BLaER1 (cell line): ENCODE results near the gene STX8.
"Not testable (repeated sequence)": the region's sequence is repeated elsewhere in the genome, so short reads cannot be mapped to it uniquely, and the experiment has no call there.

Source experiments
- H3K27ac ChIP-seq: shearing (Covaris generic); formaldehyde crosslinking; 2 replicates; pipeline ENCODE4 v1.8.1; 2022
- H3K27me3 ChIP-seq: shearing (Covaris generic); formaldehyde crosslinking; 2 replicates; pipeline ENCODE4 v1.8.1; 2022
- H3K36me3 ChIP-seq: shearing (Covaris generic); formaldehyde crosslinking; 2 replicates; pipeline ENCODE4 v1.8.1; 2022
- H3K4me1 ChIP-seq: shearing (Covaris generic); formaldehyde crosslinking; 2 replicates; pipeline ENCODE4 v1.8.1; 2022
- H3K4me2 ChIP-seq: shearing (Covaris generic); formaldehyde crosslinking; 2 replicates; pipeline ENCODE4 v1.8.1; 2022
- H3K4me3 ChIP-seq: shearing (Covaris generic); formaldehyde crosslinking; 2 replicates; pipeline ENCODE4 v1.8.1; 2022
- H3K9ac ChIP-seq: shearing (Covaris generic); formaldehyde crosslinking; 2 replicates; pipeline ENCODE4 v1.8.1; 2022
- H3K9me3 ChIP-seq: shearing (Covaris generic); formaldehyde crosslinking; 2 replicates; pipeline ENCODE4 v1.8.1; 2022
- H4K20me1 ChIP-seq: shearing (Covaris generic); formaldehyde crosslinking; 2 replicates; pipeline ENCODE4 v1.8.1; 2022
- Cebpa-rat ChIP-seq: shearing (Covaris generic); IDR thresholded peaks from 2 replicates; pipeline ENCODE4 v1.8.1; 2022

The STX8 gene

DNA sequence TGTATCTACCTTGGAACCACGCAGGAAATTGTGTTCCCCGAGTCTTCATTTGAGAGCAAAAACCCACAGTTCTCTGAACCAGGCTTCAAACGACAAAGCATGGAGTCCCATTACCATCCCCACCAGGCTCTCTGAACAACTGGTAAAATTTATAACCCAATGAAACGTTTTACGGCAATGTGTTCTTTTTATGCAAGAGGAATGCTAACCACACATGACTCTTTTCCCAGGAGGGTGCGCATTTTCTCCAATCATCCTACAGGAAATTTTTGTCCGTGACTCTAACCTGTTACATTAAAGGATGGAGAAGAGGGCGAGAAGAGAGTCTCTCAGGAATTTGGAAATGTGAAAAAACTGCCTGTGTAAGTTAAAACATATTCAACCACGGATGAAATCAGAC, 17.8 kb downstream of the STX8 start:
- H3K4me2 ChIP-seq = no peak overlapping the region
- no peak overlapping the region for H3K27ac ChIP-seq
- 0 out of 2 replicates have a peak, but pooled peaks cover 6% of the 10 kb centered on the region for H3K9me3 ChIP-seq
- no peaks in the 10 kb centered on the region for H4K20me1 ChIP-seq
- no peak overlapping the region for H3K4me3 ChIP-seq
- H3K9ac ChIP-seq = no peak overlapping the region
- no peaks in the 10 kb centered on the region for H3K27me3 ChIP-seq
- TF ChIP-seq Cebpa-rat = no peak
- peaks cover 31% of the 10 kb centered on the region for H3K36me3 ChIP-seq
- no peaks in the 10 kb centered on the region for H3K4me1 ChIP-seq

GRCh38 chr17:9557161-9557755, 18.4 kb downstream of the STX8 start:
- no peak overlapping the region for H3K27ac ChIP-seq
- no peaks in the 10 kb centered on the region for H4K20me1 ChIP-seq
- H3K9ac ChIP-seq = no peak overlapping the region
- 0 out of 2 replicates have a peak, but pooled peaks cover 6% of the 10 kb centered on the region for H3K9me3 ChIP-seq
- TF ChIP-seq Cebpa-rat = no peak
- no peak overlapping the region for H3K4me2 ChIP-seq
- H3K4me3 ChIP-seq = no peak overlapping the region
- H3K36me3 ChIP-seq = peaks cover 31% of the 10 kb centered on the region
- H3K4me1 ChIP-seq = no peaks in the 10 kb centered on the region
- no peaks in the 10 kb centered on the region for H3K27me3 ChIP-seq

- H3K4me3 ChIP-seq, H3K4me2 ChIP-seq, H3K9me3 ChIP-seq, H3K4me1 ChIP-seq, H3K27me3 ChIP-seq, H4K20me1 ChIP-seq, H3K9ac ChIP-seq, H3K27ac ChIP-seq: not testable (repeated sequence)
- H3K36me3 ChIP-seq = peaks cover 35% of the 10 kb centered on the region
These were observed 20.9 kb downstream of the STX8 start for GRCh38 chr17:9554715-9555114.

DNA sequence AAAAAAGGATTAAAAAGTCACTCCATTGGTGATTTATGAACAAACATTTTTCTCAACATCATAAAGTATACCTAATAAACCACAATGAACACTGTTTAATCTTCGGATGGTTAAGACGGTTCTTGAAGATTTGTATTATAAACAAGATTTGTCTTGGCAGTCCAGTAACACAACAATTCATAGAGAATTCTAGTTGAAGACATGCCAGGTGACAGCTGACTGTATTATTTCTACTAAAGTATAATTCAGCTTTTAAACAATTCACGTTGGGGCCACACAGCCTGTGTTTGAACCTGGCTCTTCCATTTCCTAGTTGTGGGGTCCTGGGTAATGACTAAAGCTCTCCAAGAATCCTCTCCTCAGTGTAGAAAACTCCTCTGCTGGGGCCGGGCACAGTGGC, 22.0 kb downstream of the STX8 start:
- Histone ChIP-seq H3K36me3 (peaks cover 35% of the 10 kb centered on the region), H4K20me1 (no peaks in the 10 kb centered on the region), H3K4me2 (no peak overlapping the region), H3K9me3 (0 out of 2 replicates have a peak, but pooled peaks cover 5% of the 10 kb centered on the region), H3K4me3 (no peak overlapping the region), H3K4me1 (no peaks in the 10 kb centered on the region), H3K9ac (no peak overlapping the region), H3K27me3 (no peaks in the 10 kb centered on the region), H3K27ac (no peak overlapping the region)
- no peak for TF ChIP-seq Cebpa-rat

GRCh38 chr17:9553181-9553580, 22.4 kb downstream of the STX8 start:
- H3K9ac ChIP-seq = no peak overlapping the region
- 0 out of 2 replicates have a peak, but pooled peaks cover under 1% of the 10 kb centered on the region for H3K9me3 ChIP-seq
- H3K4me2 ChIP-seq = no peak overlapping the region
- H3K27ac ChIP-seq = no peak overlapping the region
- no peaks in the 10 kb centered on the region for H3K27me3 ChIP-seq
- peaks cover 31% of the 10 kb centered on the region for H3K36me3 ChIP-seq
- TF ChIP-seq Cebpa-rat = no peak
- no peak overlapping the region for H3K4me3 ChIP-seq
- no peaks in the 10 kb centered on the region for H4K20me1 ChIP-seq
- no peaks in the 10 kb centered on the region for H3K4me1 ChIP-seq

- no peak overlapping the region for H3K4me3 ChIP-seq
- no peak overlapping the region for H3K9ac ChIP-seq
- H3K4me2 ChIP-seq = no peak overlapping the region
- no peaks in the 10 kb centered on the region for H3K4me1 ChIP-seq
- no peaks in the 10 kb centered on the region for H4K20me1 ChIP-seq
- H3K27me3 ChIP-seq = no peaks in the 10 kb centered on the region
- no peak for TF ChIP-seq Cebpa-rat
- H3K27ac ChIP-seq = no peak overlapping the region
- no peaks in the 10 kb centered on the region for H3K9me3 ChIP-seq
- peaks cover 18% of the 10 kb centered on the region for H3K36me3 ChIP-seq
These were observed 26.4 kb downstream of the STX8 start for GRCh38 chr17:9549215-9549614.

GRCh38 chr17:9544221-9544620, 31.4 kb downstream of the STX8 start:
- Histone ChIP-seq H4K20me1 (no peaks in the 10 kb centered on the region), H3K27me3 (no peaks in the 10 kb centered on the region), H3K4me3 (no peak overlapping the region), H3K9ac (no peak overlapping the region), H3K36me3 (peaks cover 21% of the 10 kb centered on the region; the same call in 1 of the 2 replicates), H3K9me3 (no peaks in the 10 kb centered on the region), H3K4me1 (no peaks in the 10 kb centered on the region), H3K4me2 (no peak overlapping the region), H3K27ac (no peak overlapping the region)
- no peak for TF ChIP-seq Cebpa-rat

DNA sequence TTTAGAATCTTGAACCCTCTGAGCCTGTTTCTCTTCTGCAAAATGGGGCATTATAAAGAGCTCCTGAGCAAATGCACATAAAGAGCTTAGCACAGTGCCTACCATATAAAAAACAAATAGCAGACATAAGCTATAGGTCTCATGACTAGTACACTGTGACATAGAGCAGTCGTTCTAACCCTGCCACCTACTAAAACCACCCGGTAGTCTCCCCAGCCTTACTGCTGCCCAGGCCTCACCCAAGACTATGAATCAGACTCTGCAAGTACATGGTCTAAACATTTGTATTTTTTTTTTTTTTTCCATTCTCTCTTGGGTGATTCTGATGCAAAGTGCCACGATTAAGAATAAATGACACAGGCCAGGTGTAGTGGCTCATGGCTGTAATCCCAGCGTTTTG, 33.9 kb downstream of the STX8 start:
- no peak overlapping the region for H3K27ac ChIP-seq
- H3K27me3 ChIP-seq = no peaks in the 10 kb centered on the region
- H4K20me1 ChIP-seq = no peaks in the 10 kb centered on the region
- H3K4me1 ChIP-seq = no peaks in the 10 kb centered on the region
- H3K9ac ChIP-seq = no peak overlapping the region
- H3K36me3 ChIP-seq = peaks cover 21% of the 10 kb centered on the region; the same call in 1 of the 2 replicates
- no peaks in the 10 kb centered on the region for H3K9me3 ChIP-seq
- H3K4me3 ChIP-seq = no peak overlapping the region
- no peak overlapping the region for H3K4me2 ChIP-seq
- TF ChIP-seq Cebpa-rat = no peak

DNA sequence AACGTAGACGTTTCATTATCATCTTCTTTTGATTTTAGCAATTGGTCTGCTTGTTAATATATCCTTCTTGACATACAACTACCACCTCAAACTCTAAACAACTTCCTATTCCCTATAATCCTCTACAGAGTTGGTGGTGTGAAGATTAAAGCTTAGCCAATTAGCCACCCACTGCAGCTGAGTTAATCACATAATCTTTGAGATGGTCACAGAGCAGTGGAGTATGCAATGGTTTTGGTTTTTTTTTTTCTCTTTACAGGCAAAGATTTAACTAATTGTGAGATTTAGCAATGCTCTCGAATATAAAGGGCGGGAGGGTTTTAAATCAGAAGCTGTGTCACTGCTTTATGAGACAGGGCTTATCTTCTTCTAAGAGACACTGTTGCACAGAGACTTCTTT, 37.0 kb downstream of the STX8 start:
- TF ChIP-seq Cebpa-rat = no peak
- Histone ChIP-seq H4K20me1 (no peaks in the 10 kb centered on the region), H3K4me2 (no peak overlapping the region), H3K27me3 (no peaks in the 10 kb centered on the region), H3K27ac (no peak overlapping the region), H3K9me3 (no peaks in the 10 kb centered on the region), H3K36me3 (peaks cover 17% of the 10 kb centered on the region; the same call in 1 of the 2 replicates), H3K4me3 (no peak overlapping the region), H3K4me1 (peaks cover 8% of the 10 kb centered on the region), H3K9ac (no peak overlapping the region)

DNA sequence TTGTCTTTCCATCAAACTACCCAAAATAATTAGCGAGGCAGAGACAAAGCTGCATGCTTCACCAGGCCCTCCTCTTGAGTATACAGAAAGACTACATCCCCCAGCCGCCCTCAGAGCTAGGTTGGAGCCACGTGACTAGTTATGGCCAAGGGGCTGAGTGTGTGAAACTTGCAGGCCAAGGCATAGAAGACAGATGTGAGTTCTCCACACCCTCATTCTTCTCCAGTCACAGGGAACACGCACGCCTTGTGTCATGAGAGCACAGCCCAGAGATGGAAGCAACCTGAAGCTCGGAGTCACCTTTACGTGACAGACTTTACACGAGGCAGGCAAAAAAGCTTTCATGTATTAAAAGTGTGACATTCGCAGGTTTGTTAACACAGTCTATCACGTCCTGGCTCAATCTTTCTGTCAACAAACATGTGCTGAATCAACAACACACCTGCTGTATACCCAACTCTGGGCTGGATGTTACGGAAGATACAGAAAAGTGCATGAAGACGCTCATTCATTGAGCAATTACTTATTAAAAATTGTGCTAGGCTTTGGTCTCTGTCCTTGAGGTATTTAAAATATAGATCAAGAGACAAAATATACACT, 38.3 kb downstream of the STX8 start:
- Histone ChIP-seq H3K36me3 (peaks cover 14% of the 10 kb centered on the region; the same call in 1 of the 2 replicates), H4K20me1 (no peaks in the 10 kb centered on the region), H3K27me3 (no peaks in the 10 kb centered on the region), H3K4me2 (no peak overlapping the region), H3K9ac (no peak overlapping the region), H3K9me3 (no peaks in the 10 kb centered on the region), H3K4me3 (no peak overlapping the region), H3K27ac (no peak overlapping the region), H3K4me1 (peaks cover 9% of the 10 kb centered on the region)
- TF ChIP-seq Cebpa-rat = no peak
